Measurements from ENCODE around the gene ZC3H15. TPM values are rescaled to one million over a fixed set of nuclear protein-coding genes. Genes with fewer than 3 reads are reported as not detected.

ZC3H15 gene
- total RNA-seq, 1 donor from 2014 or later: 67.7 TPM

- DNase-seq (ENCODE audit: low read depth, low spot score): no peak
Observed at GRCh38 chr2:186542002-186542401, 55.9 kb downstream of the ZC3H15 start.

DNA sequence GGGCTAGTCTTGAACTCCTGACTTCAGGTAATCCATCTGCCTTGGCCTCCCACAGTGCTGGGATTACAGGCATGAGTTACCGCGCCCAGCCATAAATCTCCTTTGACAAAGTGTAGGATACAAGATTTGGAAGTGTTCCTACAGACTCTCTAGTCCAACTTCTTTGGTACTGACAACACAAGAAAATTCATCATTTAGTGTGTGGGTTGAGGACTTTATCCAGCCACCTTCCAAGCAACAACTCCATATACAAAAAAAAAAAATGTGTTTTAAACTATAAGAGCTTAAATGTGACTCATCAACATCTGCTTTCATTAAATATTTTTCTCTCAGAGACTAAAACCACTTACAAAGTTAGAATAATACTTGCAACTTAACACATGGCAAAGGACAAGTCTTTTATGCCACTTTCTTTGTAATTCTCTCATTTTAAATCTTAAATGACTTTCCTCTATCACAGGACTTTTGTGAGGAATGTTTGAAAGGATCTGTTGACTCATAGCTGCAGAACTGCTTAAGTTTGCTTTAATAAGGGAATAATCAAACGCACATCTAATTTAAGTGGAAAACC, 57.6 kb downstream of the ZC3H15 start:
- peak; percentile 40 for DNase-seq (ENCODE audit: low read depth, low spot score)

DNA sequence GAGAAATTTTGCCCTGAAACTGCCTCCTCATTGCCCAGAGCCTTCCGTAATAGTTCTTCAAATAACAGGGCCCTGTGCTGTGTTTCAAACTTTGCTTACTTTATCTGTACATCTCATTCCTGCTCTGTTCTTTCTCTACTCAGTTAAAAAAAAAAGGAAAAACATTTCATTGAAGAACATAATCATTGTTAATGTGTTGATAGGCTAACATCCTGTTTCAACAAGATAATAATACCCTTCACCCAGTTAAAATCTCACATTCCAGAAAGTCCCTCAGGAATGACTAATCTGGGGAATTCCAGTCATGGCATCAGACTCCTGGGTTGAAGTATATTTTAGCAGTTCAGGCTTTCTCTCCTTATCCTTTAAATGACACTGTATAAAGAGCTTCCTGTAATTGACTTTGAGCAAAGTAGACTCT, 58.2 kb downstream of the ZC3H15 start:
- DNase-seq (ENCODE audit: low read depth, low spot score): peak; percentile 92

GRCh38 chr2:186546846-186547245, 60.8 kb downstream of the ZC3H15 start:
- no peak for DNase-seq (ENCODE audit: low read depth, low spot score)

DNA sequence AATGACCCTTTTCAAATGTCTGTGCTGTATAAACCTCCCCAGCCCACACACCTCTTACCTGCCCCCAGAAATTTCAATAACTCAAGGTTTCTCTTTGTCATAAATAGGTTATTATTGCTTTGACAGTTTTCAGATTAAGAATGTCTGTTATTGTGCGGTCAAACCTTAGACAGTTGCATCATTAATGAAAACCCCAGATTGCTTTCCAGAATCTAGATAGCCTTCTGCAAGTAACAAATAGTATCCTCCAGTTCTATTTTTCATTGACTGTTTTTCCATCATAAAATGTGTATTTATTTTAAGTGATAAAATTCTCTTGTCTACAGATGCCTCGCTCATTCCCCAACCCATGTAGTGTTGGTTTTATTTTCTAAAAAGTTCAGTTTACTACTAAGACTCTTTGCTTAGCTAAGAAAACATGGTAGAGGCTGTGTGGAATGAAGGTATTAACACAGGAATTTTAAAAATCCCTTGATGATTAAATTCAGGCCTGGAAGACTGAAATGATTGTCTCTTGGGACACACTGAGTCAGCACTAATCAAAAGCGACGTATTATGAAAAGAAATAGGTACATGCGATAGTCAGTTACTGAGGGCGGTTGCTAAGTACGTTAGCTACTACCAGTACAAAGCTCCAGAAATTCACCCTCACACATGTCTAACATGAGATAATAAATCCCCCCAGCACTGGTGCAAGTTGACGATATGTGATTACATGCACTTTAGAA, 65.4 kb downstream of the ZC3H15 start:
- no peak for DNase-seq (ENCODE audit: low read depth, low spot score)

- DNase-seq (ENCODE audit: low read depth, low spot score): no peak
Observed at GRCh38 chr2:186554429-186554828, 68.4 kb downstream of the ZC3H15 start.

GRCh38 chr2:186554850-186555671, 69.0 kb downstream of the ZC3H15 start:
- no peak for DNase-seq (ENCODE audit: low read depth, low spot score)

- no peak for DNase-seq (ENCODE audit: low read depth, low spot score)
Observed at GRCh38 chr2:186558512-186559276, 72.6 kb downstream of the ZC3H15 start.

Other genes with a start within 250 kb of the ZC3H15 start
- gene ITGAV, start 103.8 kb downstream of the ZC3H15 start, total RNA-seq: 448 and 492 TPM in 2 replicates
- 15.4 and 24.9 TPM in 2 replicates for gene FAM171B, start 207.8 kb downstream of the ZC3H15 start, total RNA-seq